Activated T-cell treated with anti-CD3 and anti-CD28 coated beads for 48 hours (primary cell): ENCODE measurements around the gene SRD5A3.
"Not testable (repeated sequence)": the region's sequence is repeated elsewhere in the genome, so short reads cannot be mapped to it uniquely, and the experiment has no call there.

Experiments
- DNase-seq: peaks from one replicate; pipeline ENCODE4 v3.0.0-alpha.2; 2020; ENCODE audit warnings: low read depth

SRD5A3 gene

GRCh38 chr4:55346851-55347255 lies 811 bp downstream of the SRD5A3 start:
- DNase-seq = no peak

- no peak for DNase-seq
Measured at GRCh38 chr4:55347610-55348228, 1.7 kb downstream of the SRD5A3 start.

DNA sequence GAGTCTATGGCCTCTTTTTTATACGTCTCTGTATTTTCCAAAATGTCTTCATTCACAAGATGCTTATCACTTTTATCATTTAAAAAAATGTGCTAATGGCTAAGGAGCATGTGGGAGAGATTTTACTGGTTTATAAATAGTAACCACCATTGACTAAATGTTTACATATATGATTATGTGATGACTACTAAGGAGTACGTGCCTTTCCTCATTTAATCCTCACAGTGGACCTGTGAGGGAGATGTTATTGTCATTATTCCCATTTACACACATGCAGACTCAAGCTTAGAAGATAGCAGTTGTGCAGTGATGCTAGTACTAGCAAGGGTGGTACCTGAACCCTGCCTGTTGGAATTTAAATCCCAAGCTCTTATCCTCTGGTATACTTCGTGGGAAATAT lies 2.4 kb downstream of the SRD5A3 start:
- no peak for DNase-seq

DNA sequence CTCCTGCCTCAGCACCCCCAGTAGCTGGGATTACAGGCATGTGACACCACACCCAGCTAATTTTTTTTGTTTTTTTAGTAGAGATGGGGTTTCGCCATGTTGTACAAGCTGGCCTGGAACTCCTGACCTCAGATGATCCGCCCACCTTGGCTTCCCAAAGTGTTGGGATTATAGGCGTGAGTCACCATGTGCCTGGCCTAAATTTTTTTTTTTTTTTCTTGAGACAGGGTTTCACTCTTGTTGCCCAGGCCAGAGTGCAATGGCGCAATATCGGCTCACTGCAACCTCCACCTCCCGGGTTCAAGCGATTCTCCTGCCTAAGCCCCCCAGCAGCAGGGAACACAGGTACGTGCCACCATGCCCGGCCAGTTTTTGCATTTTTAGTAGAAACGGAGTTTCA lies 4.8 kb downstream of the SRD5A3 start:
- not testable (repeated sequence) for DNase-seq

DNA sequence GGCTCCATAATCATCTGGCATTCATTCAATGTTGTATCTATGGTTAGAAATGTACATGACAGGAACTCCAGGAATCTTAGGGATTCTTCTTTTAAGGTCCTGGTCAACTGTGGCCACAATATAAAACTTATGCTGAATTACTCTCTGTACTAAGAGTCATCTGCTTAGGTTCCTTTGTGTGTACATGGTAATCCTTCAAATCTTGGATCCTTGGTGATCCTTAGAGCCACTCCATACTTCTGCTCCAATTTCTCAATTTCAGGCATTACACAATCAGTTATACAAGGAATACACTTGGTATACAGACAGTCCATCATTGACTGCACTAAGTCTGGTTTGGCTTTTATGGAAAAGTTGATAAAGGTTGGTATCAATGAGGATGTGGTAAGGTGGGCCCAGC lies 5.8 kb downstream of the SRD5A3 start:
- no peak for DNase-seq

GRCh38 chr4:55352726-55353125 lies 6.7 kb downstream of the SRD5A3 start:
- no peak for DNase-seq

GRCh38 chr4:55353228-55353747 lies 7.2 kb downstream of the SRD5A3 start:
- DNase-seq = not testable (repeated sequence)

GRCh38 chr4:55354648-55355047 lies 8.6 kb downstream of the SRD5A3 start:
- DNase-seq = no peak

DNA sequence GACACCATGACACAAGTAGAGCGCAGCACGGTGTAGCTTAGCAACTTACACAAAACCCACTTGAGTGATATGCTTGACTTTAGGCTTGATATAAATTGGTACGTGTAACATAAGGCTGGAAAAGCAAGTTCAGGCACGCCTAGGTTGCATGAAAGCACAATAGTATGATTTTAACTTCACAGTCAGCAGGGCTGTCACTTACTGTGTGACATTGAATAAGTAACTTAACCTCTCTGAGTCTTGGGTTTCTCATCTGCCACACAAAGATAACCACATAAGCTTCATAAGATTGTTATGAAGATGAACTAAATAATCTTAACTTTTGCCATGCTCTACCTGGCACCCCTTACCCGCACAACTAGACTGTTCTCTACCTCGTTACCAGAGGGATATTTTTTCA lies 9.5 kb downstream of the SRD5A3 start:
- no peak for DNase-seq

DNA sequence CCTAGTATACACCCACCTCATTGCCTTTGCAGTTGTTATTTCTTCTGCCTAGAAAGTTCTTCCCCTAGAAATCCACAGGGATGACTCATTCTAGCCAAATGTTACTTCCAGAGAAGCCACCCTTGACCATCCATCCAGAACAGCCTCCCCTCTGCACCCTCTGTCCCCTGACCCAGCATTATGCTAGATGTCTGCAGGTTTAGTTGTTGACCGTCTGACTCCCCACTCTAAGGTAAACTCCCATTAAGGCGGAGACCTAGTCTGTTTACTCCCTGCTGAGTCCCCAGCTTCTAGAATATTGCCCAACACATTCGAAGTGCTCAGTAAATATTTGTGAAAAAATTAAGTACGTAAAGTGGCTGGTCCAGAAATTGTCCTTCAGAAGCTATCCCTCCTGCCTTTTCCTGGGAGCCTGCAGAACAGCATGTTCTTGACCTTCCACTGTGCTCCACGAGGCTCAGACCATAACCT lies 11.0 kb downstream of the SRD5A3 start:
- DNase-seq = no peak

GRCh38 chr4:55358246-55358645 lies 12.2 kb downstream of the SRD5A3 start:
- DNase-seq = no peak

- no peak for DNase-seq
Measured at GRCh38 chr4:55358668-55359067, 12.6 kb downstream of the SRD5A3 start.

GRCh38 chr4:55359397-55359916 lies 13.4 kb downstream of the SRD5A3 start:
- DNase-seq = no peak

DNA sequence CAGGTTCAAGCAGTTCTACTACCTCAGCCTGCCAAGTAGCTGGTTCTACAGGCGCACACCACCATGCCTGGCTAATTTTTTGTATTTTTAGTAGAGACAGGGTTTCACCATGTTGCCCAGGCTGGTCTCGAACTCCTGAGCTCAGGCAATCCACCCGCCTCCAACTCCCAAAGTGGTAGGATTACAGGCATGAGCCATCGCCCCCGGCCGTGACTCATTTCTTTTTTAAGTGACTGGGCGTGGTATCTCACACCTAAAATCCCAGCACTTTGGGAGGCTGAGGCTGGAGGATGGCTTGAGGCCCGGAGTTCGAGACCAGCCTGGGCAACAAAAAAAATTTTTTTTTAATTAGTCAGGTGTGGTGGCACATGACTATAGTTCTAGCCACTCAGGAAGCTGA lies 16.9 kb downstream of the SRD5A3 start:
- not testable (repeated sequence) for DNase-seq

DNA sequence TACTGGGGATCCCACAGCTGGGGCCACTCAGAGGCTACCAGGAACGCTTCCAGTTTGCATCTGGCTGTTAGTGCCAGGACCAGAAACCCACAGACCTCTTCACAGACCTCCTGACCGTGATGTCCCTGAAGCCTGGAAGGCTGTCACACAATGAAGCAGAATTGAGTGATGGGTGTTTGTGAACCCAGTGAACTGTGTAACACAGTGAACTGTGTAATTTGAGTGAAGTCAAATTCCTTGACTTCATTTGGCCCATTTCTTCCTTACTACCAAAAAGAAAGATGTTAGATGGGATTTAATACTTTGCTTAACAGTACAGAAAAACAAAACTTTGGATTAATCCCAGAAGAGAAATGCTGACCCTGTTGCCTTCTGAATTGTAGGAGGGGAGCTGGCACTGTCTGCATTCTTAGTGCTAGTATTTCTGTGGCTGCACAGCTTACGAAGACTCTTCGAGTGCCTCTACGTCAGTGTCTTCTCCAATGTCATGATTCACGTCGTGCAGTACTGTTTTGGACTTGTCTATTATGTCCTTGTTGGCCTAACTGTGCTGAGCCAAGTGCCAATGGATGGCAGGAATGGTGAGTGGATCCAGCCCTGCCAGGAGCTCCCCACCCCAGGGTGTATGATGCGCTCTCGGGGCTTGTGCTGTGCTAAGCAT lies 17.8 kb downstream of the SRD5A3 start:
- DNase-seq = no peak

- no peak for DNase-seq
Measured at GRCh38 chr4:55364691-55365344, 18.8 kb downstream of the SRD5A3 start.

GRCh38 chr4:55365345-55365728 lies 19.3 kb downstream of the SRD5A3 start:
- DNase-seq = no peak

DNA sequence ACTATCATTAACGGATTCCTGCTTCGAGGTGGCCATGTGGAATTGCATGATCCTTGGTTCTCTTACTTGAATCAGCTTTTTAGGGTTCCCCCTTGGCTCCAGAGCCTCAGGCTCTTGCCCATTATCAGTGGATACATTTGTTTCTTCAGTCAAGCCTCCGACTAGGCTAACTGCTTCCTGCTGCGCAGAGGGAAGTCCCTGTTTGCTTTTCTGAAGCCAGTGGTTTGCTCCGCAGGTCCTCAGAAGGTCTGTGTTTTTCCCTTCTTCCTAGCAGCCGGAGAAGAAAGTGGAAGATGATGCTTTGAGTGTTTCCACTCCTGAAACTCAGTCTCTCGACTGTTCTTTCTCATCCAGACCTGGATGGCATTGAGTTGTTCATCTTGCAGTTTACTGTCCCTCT lies 20.6 kb downstream of the SRD5A3 start:
- DNase-seq = no peak

DNA sequence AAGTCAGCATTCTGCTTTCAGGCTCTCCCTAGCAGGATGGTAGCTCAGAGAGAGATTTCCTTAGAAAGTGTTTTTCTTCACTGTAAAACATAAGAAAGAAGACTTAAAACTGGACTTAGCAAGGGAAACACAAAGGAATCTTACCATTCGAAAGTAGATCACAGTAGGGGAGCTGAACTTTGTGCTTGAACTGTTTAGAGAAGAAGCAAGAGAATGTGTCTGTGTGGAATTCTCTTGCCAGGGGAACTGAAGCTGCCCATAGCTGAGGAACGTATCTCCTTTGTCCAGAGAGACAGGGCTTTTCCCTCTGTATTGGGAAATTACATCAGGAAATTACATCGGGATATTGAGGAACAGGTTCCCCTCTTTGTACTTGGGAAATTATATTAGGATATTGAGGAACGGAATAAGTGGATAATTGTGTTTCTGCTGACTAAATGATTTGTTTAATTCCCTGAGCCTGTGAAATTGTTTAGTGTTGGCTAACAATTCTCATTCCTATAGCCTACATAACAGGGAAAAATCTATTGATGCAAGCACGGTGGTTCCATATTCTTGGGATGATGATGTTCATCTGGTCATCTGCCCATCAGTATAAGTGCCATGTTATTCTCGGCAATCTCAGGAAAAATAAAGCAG lies 21.2 kb downstream of the SRD5A3 start:
- no peak for DNase-seq

DNA sequence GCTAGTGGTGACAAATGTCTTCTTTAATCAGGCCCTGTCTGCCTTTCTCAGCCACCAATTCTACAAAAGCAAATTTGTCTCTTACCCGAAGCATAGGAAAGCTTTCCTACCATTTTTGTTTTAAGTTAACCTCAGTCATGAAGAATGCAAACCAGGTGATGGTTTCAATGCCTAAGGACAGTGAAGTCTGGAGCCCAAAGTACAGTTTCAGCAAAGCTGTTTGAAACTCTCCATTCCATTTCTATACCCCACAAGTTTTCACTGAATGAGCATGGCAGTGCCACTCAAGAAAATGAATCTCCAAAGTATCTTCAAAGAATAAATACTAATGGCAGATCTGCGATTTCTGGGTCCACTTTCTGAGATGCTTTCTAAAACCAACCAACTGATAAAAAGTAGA lies 23.9 kb downstream of the SRD5A3 start:
- no peak for DNase-seq

- no peak for DNase-seq
Measured at GRCh38 chr4:55372259-55372658, 26.2 kb downstream of the SRD5A3 start.

DNA sequence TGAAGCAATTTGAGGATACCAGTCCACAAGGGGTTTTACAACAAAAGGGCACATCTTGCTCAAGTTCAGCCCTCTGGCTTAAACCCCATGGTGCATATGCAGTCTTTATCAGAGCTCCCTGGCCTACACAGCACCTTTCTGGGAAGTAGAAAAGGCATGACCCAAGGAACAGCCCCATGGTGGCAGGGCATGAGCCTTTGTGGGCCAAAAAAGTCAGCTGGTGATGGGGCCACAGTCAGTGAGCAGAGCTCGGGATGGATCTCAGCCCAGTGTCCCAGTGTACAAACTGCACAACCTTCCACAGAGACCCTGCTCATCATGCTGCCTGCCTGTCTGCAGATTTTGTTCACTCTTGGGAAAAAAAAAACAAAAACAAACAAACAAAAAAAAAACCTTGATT lies 27.4 kb downstream of the SRD5A3 start:
- DNase-seq = no peak

- no peak for DNase-seq
Measured at GRCh38 chr4:55376698-55377097, 30.7 kb downstream of the SRD5A3 start.
